Mammary epithelial cell (primary cell): ENCODE measurements around the gene CNBP.

Experiments
- CTCF ChIP-seq, 2 donors: IDR thresholded peaks in 1 of 2; conservative IDR thresholded peaks in 1 of 2; 2 replicates each; pipeline ENCODE4 v1.5.1; 2011 to 2012; ENCODE audit warnings: inconsistent platforms in 2 of 2, low read length in 2 of 2, mild to moderate bottlenecking in 2 of 2, control low read depth in 1 of 2, low read depth in 1 of 2; ENCODE audit not compliant: insufficient read depth in 1 of 2; ENCODE audit errors: extremely low read depth in 1 of 2
- EZH2 ChIP-seq: IDR thresholded peaks from 2 replicates; pipeline ENCODE4 v1.6.1; 2012; ENCODE audit warnings: low read length, inconsistent platforms, borderline replicate concordance

DNA sequence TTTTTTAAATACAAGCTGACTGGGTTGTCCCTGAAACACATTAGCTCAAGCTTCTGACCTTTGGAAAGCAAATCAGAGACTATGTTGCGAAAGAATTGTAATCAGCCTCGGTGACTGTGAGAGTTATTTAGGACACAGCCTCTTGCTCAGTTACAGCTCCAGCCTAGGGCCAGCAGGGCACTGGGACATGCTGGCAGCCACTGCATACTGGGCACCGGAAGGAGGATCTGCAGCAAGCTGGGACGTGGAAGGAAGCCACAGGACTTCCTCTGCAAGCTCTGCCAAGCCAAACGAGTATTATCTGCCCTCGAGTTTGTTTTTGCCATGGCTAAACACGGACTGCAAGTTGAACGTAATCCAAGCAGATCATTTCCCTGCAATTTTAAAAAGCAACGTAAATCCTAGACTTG lies 41.3 kb upstream of the CNBP start:
- TF ChIP-seq CTCF (conservative IDR thresholded peaks at IDR 0.05 in 1 of 2, IDR thresholded peaks at IDR 0.05 in 1 of 2; ENCODE audit: extremely low read depth in 1 of 2, insufficient read depth in 1 of 2, low read depth in 1 of 2, low read length in 2 of 2) (no peak), EZH2 (no peak)
